GM18951 (cell line): Measurements from ENCODE around the gene BANP.
"Not testable (repeated sequence)": the region's sequence is repeated elsewhere in the genome, so short reads cannot be mapped to it uniquely, and the experiment has no call there.

Experiments used
- POLR2A ChIP-seq: IDR thresholded peaks from 4 replicates; pipeline ENCODE4 v1.6.1; 2011; ENCODE audit warnings: mild to moderate bottlenecking; ENCODE audit not compliant: insufficient read length, insufficient read depth; ENCODE audit errors: extremely low read depth
- in situ Hi-C: fragments of 300-500 bp; cut with MboI; formaldehyde crosslinking; loops from one replicate; pipeline ENCODE4 v1.12.0; 2022; ENCODE audit warnings: low sequenced_read_pairs, mixed read lengths, inconsistent platforms; ENCODE audit not compliant: unreplicated experiment

The BANP gene

GRCh38 chr16:88113545-88114045 lies 162.4 kb downstream of the BANP start:
- in situ Hi-C loops, result no loop called here

GRCh38 chr16:88114541-88115228 lies 163.5 kb downstream of the BANP start:
- in situ Hi-C loops, result not testable (repeated sequence)

More at GRCh38 chr16:88113545-88114045, 162.4 kb downstream of the BANP start:
- no peak for TF ChIP-seq POLR2A

GRCh38 chr16:88116121-88116520 lies 164.9 kb downstream of the BANP start:
- in situ Hi-C loops, result no loop called here
- no peak for TF ChIP-seq POLR2A

GRCh38 chr16:88117476-88117868 lies 166.2 kb downstream of the BANP start:
- in situ Hi-C loops, result no loop called here
- no peak for TF ChIP-seq POLR2A

GRCh38 chr16:88118376-88118775 lies 167.1 kb downstream of the BANP start:
- in situ Hi-C loops, result no loop called here

GRCh38 chr16:88118852-88119741 lies 167.9 kb downstream of the BANP start:
- in situ Hi-C loops, result not testable (repeated sequence)

More at GRCh38 chr16:88118376-88118775, 167.1 kb downstream of the BANP start:
- no peak for TF ChIP-seq POLR2A

- in situ Hi-C loops, result not testable (repeated sequence)
Observed at GRCh38 chr16:88119881-88120751, 168.9 kb downstream of the BANP start.

GRCh38 chr16:88120812-88121211 lies 169.6 kb downstream of the BANP start:
- in situ Hi-C loops, result no loop called here
- no peak for TF ChIP-seq POLR2A

GRCh38 chr16:88121391-88121790 lies 170.2 kb downstream of the BANP start:
- in situ Hi-C loops, result not testable (repeated sequence)

- in situ Hi-C loops, result no loop called here
Observed at GRCh38 chr16:88121886-88122580, 170.8 kb downstream of the BANP start.

More at GRCh38 chr16:88121886-88122580, 170.8 kb downstream of the BANP start:
- no peak for TF ChIP-seq POLR2A
